Peyer's patch (tissue), 4 donors: ENCODE measurements around the gene MGAT2.

Experiments used
- POLR2A ChIP-seq, 2 donors: fragments of 450-650 bp; IDR thresholded peaks; one replicate each; pipeline ENCODE4 v1.5.1; 2017; ENCODE audit warnings: antibody characterized with exemption in 2 of 2, mild to moderate bottlenecking in 2 of 2, moderate library complexity in 2 of 2
- TF ChIP-seq, protein P1 (sequence below), 6 experiments: fragments of 450-650 bp in 4 of 6; fragments of 200-600 bp in 2 of 6; sonication (generic) in 1 of 6; IDR thresholded peaks; one replicate each; pipeline ENCODE4 v1.5.1; 2017 to 2019; ENCODE audit warnings: antibody characterized with exemption in 6 of 6, mild to moderate bottlenecking in 3 of 6, moderate library complexity in 1 of 6

DNA sequence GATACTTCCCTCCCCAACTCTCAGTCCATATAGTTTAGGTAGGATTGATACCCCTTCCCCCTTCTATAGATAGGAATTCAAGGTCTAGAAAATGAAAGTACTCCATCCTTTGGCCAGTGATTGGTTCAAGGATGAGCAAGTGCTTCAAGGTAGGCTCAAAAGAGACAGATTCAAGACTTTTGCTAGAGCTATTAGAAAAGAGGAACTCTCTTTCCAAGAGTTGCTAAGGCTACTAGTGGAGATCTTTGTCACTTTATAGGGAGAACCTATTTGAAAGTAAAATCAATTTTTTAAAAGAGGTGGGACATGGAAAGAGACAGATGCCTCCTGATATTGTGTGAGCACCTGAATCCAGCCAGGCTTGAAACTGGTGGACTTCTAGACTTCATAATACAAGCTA lies 49.9 kb downstream of the MGAT2 start:
- TF ChIP-seq, protein P1, sequence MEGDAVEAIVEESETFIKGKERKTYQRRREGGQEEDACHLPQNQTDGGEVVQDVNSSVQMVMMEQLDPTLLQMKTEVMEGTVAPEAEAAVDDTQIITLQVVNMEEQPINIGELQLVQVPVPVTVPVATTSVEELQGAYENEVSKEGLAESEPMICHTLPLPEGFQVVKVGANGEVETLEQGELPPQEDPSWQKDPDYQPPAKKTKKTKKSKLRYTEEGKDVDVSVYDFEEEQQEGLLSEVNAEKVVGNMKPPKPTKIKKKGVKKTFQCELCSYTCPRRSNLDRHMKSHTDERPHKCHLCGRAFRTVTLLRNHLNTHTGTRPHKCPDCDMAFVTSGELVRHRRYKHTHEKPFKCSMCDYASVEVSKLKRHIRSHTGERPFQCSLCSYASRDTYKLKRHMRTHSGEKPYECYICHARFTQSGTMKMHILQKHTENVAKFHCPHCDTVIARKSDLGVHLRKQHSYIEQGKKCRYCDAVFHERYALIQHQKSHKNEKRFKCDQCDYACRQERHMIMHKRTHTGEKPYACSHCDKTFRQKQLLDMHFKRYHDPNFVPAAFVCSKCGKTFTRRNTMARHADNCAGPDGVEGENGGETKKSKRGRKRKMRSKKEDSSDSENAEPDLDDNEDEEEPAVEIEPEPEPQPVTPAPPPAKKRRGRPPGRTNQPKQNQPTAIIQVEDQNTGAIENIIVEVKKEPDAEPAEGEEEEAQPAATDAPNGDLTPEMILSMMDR (IDR thresholded peaks at IDR 0.05), result no peak
- TF ChIP-seq POLR2A (IDR thresholded peaks at IDR 0.05), result no peak
